ENCODE data around the gene APOO.

Gene APOO

DNA sequence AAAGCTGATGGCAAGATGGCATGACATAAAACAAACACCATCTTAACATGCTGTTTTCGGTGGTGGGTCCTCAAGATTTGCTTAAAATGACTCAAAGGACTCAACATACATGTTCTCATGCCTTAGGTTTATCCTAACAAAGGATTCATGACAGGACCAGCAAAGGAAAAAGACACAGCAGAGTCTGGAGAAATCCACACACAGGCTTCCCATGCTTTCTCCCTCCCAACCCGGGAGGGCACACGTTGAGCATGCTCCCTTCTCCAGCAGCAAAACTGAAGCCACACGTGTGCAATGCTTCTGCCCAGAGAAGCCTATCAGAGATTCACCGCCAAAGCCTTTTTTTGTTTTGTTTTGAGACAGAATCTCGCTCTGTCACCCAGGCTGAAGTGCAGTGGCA lies 84.9 kb downstream of the APOO start:
- Histone ChIP-seq H3K9ac (ENCODE audit: low read length) (no peak overlapping the region), H3K36me3 (ENCODE audit: low read length) (no peaks in the 10 kb centered on the region), H2AFZ (ENCODE audit: low read depth, low read length, severe bottlenecking) (no peak overlapping the region), H3K79me2 (ENCODE audit: insufficient read depth, low read length) (no peaks in the 10 kb centered on the region), H3F3A (ENCODE audit: insufficient read depth) (no peaks in the 10 kb centered on the region), H3K9me2 (replicated peaks; ENCODE audit: insufficient read depth, low read length) (no peaks in the 10 kb centered on the region), H3K4me2 (ENCODE audit: low read depth, low read length, poor library complexity, severe bottlenecking) (no peak overlapping the region), H4K20me1 (ENCODE audit: low read depth, low read length) (no peaks in the 10 kb centered on the region), H3K27me3 (ENCODE audit: low read length) (no peaks in the 10 kb centered on the region), H3K9me3 (ENCODE audit: insufficient read depth, low read length) (no peaks in the 10 kb centered on the region), H3K4me3 (ENCODE audit: insufficient read depth, low read length, poor library complexity, severe bottlenecking) (no peak overlapping the region), H3K27ac (ENCODE audit: low read depth, low read length) (no peak overlapping the region)
- TF ChIP-seq EZH2phosphoT487 (conservative IDR thresholded peaks at IDR 0.05; ENCODE audit: low read length): no peak
- TF ChIP-seq, protein P1, sequence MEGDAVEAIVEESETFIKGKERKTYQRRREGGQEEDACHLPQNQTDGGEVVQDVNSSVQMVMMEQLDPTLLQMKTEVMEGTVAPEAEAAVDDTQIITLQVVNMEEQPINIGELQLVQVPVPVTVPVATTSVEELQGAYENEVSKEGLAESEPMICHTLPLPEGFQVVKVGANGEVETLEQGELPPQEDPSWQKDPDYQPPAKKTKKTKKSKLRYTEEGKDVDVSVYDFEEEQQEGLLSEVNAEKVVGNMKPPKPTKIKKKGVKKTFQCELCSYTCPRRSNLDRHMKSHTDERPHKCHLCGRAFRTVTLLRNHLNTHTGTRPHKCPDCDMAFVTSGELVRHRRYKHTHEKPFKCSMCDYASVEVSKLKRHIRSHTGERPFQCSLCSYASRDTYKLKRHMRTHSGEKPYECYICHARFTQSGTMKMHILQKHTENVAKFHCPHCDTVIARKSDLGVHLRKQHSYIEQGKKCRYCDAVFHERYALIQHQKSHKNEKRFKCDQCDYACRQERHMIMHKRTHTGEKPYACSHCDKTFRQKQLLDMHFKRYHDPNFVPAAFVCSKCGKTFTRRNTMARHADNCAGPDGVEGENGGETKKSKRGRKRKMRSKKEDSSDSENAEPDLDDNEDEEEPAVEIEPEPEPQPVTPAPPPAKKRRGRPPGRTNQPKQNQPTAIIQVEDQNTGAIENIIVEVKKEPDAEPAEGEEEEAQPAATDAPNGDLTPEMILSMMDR (IDR thresholded peaks at IDR 0.05; ENCODE audit: insufficient read depth, low read length, poor library complexity, severe bottlenecking): no peak

DNA sequence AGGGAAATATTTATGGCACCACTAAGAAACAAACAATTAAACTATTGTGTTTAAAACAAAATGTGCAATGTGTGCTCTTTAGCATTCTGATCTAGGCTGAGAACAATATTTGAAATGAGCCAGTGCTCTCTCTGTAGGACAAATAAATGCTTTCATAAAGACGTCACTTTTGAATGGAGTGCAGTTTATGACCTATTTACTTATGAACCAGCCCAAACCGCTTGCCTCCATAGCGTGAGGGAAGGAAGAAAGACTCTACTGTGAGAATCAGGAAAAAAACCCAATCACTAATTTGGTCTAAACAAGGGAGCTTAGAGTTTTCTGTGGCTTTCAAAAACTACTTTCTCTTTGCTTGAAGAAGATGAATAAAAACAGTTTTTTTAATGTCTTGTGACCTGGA lies 85.3 kb downstream of the APOO start:
- no peak overlapping the region for H3K27ac ChIP-seq (ENCODE audit: low read depth, low read length)

DNA sequence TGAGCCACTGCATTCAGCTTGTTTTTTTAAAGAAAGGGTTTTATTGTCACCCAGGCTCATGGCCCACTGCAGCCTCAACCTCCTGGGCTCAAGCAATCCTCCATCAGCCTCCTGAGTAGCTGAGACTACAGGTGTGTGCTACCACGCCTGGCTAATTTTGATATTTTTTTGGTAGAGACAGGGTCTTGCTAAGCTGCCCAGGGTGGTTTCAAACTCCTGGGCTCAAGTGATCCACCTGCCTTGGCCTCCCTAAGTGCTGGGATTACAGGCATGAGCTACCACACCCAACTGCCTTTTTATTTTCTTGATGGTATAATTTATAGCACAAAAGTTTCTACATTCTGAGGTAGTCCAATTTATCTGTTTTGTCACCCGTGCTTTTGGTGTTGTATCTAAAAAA lies 85.9 kb downstream of the APOO start:
- Histone ChIP-seq H3K36me3 (ENCODE audit: low read length) (no peaks in the 10 kb centered on the region), H4K20me1 (ENCODE audit: low read depth, low read length) (no peaks in the 10 kb centered on the region), H3K79me2 (ENCODE audit: insufficient read depth, low read length) (no peaks in the 10 kb centered on the region), H3K27me3 (ENCODE audit: low read length) (no peaks in the 10 kb centered on the region), H3K4me2 (ENCODE audit: low read depth, low read length, poor library complexity, severe bottlenecking) (no peak overlapping the region), H3K9me2 (replicated peaks; ENCODE audit: insufficient read depth, low read length) (no peaks in the 10 kb centered on the region), H3K9ac (ENCODE audit: low read length) (no peak overlapping the region), H3K9me3 (ENCODE audit: insufficient read depth, low read length) (no peaks in the 10 kb centered on the region), H3F3A (ENCODE audit: insufficient read depth) (no peaks in the 10 kb centered on the region), H3K27ac (ENCODE audit: low read depth, low read length) (no peak overlapping the region), H2AFZ (ENCODE audit: low read depth, low read length, severe bottlenecking) (no peak overlapping the region), H3K4me3 (ENCODE audit: insufficient read depth, low read length, poor library complexity, severe bottlenecking) (no peak overlapping the region)
- TF ChIP-seq, protein P1 (IDR thresholded peaks at IDR 0.05; ENCODE audit: insufficient read depth, low read length, poor library complexity, severe bottlenecking): no peak
- no peak for TF ChIP-seq EZH2phosphoT487 (conservative IDR thresholded peaks at IDR 0.05; ENCODE audit: low read length)

More for the DNA sequence above, 85.3 kb downstream of the APOO start:
- H3K4me3 ChIP-seq (ENCODE audit: insufficient read depth, low read length, poor library complexity, severe bottlenecking): no peak overlapping the region
- no peaks in the 10 kb centered on the region for H3K36me3 ChIP-seq (ENCODE audit: low read length)
- H3K27me3 ChIP-seq (ENCODE audit: low read length): no peaks in the 10 kb centered on the region
- H3K9me3 ChIP-seq (ENCODE audit: insufficient read depth, low read length): no peaks in the 10 kb centered on the region
- no peaks in the 10 kb centered on the region for H3K79me2 ChIP-seq (ENCODE audit: insufficient read depth, low read length)
- H4K20me1 ChIP-seq (ENCODE audit: low read depth, low read length): no peaks in the 10 kb centered on the region
- H3K9me2 ChIP-seq (replicated peaks; ENCODE audit: insufficient read depth, low read length): no peaks in the 10 kb centered on the region
- no peaks in the 10 kb centered on the region for H3F3A ChIP-seq (ENCODE audit: insufficient read depth)
- H3K4me2 ChIP-seq (ENCODE audit: low read depth, low read length, poor library complexity, severe bottlenecking): no peak overlapping the region
- no peak overlapping the region for H2AFZ ChIP-seq (ENCODE audit: low read depth, low read length, severe bottlenecking)
- TF ChIP-seq EZH2phosphoT487 (conservative IDR thresholded peaks at IDR 0.05; ENCODE audit: low read length): no peak
- TF ChIP-seq, protein P1 (IDR thresholded peaks at IDR 0.05; ENCODE audit: insufficient read depth, low read length, poor library complexity, severe bottlenecking): no peak
- no peak overlapping the region for H3K9ac ChIP-seq (ENCODE audit: low read length)

Measured in SU-DHL-6 (cell line).